ENCODE results near the gene FGD4.
A peak's percentile ranks its signal among the peaks of the same experiment; 100 is the strongest.

FGD4 gene

DNA sequence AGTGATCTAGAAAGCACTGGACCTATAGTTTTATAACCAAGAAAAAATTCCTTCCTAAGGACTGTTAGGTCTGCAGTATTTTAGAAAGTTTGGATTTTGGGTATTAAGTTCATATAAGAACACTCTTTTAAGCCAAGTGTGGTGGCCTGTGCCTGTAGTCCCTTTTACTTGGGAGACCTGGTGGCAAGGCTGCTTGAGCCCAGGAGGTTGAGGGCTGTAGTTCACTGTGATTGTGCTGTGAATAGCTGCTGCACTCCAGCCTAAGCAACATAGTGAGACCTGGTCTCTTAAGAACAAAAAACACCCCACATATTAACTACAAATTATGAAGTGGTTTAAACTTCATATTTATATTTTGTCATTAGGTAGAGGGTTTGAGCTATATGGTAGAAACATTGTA is 289.4 kb downstream of the FGD4 start:
- no peak for FAIRE-seq

DNA sequence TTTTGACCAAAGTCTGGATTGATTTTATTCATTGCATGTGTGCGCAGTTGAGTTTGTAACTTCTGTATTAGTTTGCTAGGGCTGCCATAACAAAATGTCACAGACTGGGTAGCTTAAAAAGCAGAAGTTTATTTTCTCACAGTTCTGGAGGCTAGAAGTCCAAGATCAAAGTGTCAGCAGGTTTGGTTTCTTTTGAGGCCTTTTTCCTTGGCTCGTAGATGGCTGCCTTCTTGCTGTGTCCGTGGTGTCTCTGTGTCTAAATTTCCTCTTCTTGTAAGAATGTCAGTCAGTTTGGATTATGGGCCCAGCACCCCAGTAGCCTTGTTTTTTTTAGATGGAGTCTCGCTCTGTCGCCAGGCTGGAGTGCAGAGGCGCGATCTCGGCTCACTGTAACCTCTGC is 291.6 kb downstream of the FGD4 start:
- no peak for FAIRE-seq

DNA sequence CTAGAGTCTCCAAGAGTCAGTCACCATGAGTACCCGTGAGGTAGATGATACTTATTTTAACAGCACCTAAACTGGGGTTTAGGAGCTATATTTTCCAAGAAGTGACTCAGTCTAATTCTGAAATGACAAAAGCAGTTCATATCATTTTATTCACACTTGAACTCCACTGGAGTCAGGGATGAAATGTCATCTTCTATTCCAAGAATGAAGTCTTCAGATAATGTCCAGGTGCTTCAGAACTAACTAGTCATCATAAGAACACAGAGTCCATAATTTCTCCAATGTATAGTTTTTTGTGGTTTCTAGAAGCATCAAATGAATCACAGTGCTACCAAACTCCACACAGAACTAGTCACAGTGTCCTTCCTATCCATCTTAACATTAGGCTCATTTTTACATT is 293.0 kb downstream of the FGD4 start:
- FAIRE-seq: peak; percentile 30

DNA sequence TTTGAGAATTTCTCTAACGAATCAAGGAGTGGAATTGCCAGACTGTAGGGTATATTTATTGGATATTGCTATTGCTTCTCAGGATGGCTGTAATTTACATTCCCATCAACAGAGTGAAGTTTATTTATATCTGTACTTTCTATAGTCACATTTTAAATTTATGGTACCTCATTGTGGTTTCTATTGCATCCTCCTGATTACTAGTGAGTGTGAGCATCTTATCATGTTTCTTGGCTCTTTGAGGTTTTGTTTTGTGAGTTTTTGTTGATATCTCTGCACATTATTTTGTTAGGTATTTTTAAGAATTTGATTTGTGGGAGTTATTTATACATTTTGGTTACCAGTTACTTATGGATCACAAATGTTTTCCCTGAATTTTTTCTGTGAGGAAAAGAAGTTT is 293.7 kb downstream of the FGD4 start:
- FAIRE-seq: no peak

All from islet of Langerhans (tissue), 1 donor.